K562 (cell line): Measurements from ENCODE around the gene TSPAN32.

ENCODE experiments used
- BCOR ChIP-seq: fragments of 450-650 bp; IDR thresholded peaks from 2 replicates; pipeline ENCODE4 v1.6.1; 2016
- BRCA1 ChIP-seq, 2 experiments: fragments of 450-650 bp in 1 of 2; sonication (generic) in 1 of 2; formaldehyde crosslinking in 1 of 2; IDR thresholded peaks; 2 replicates each; pipeline versions ENCODE4 v1.5.0 to v1.6.1; 2017 to 2020; ENCODE audit warnings: mild to moderate bottlenecking in 1 of 2, missing genetic modification reagents in 1 of 2
- E2F6 ChIP-seq, 2 experiments: IDR thresholded peaks; 2 replicates each; pipeline ENCODE4 v1.6.1; 2011; ENCODE audit warnings: borderline replicate concordance in 1 of 2, control low read depth in 1 of 2, low read depth in 1 of 2, low read length in 1 of 2, mild to moderate bottlenecking in 1 of 2, mixed read lengths in 1 of 2, moderate library complexity in 1 of 2; ENCODE audit not compliant: insufficient read depth in 1 of 2, insufficient read length in 1 of 2, poor library complexity in 1 of 2, severe bottlenecking in 1 of 2; ENCODE audit errors: extremely low read depth in 1 of 2
- ETV5 ChIP-seq: sonication (generic); formaldehyde crosslinking; IDR thresholded peaks from 2 replicates; pipeline ENCODE4 v1.4.0; 2020; ENCODE audit warnings: low read depth, mild to moderate bottlenecking, missing genetic modification reagents
- RAD51 ChIP-seq: fragments of 450-650 bp; IDR thresholded peaks from 2 replicates; pipeline ENCODE4 v1.7.1; 2016; ENCODE audit warnings: low read depth, mild to moderate bottlenecking, borderline replicate concordance
- SMAD3 ChIP-seq: fragments of 450-650 bp; formaldehyde crosslinking; conservative IDR thresholded peaks from 2 replicates; pipeline ENCODE4 v1.4.0; 2020; ENCODE audit warnings: mild to moderate bottlenecking
- ZNF512 ChIP-seq: IDR thresholded peaks from 2 replicates; pipeline ENCODE4 v1.6.1; 2016; ENCODE audit warnings: missing genetic modification characterization, missing compliant biosample characterization
- ZNF766 ChIP-seq: fragments of 200-800 bp; sonication (Bioruptor generic); conservative IDR thresholded peaks from 2 replicates; pipeline ENCODE4 v1.6.1; 2016; ENCODE audit warnings: missing genetic modification characterization, missing compliant biosample characterization
- TF ChIP-seq, protein P1 (sequence below): sonication (generic); formaldehyde crosslinking; IDR thresholded peaks from 2 replicates; pipeline ENCODE4 v1.8.1; 2023; ENCODE audit warnings: mild to moderate bottlenecking, missing genetic modification reagents

GRCh38 chr11:2303627-2304505 is 2.1 kb downstream of the TSPAN32 start:
- TF ChIP-seq RAD51 (no peak), ZNF512 (tag) (no peak), E2F6 (IDR thresholded peaks at IDR 0.05; ENCODE audit: borderline replicate concordance in 1 of 2, extremely low read depth in 1 of 2, insufficient read depth in 1 of 2, insufficient read length in 1 of 2, low read depth in 1 of 2, low read length in 1 of 2, poor library complexity in 1 of 2, severe bottlenecking in 1 of 2) (peak; percentile 15 to 17), SMAD3 (CRISPR knock-in tag) (peak; percentile 92), BCOR (peak; percentile 91), ETV5 (CRISPR knock-in tag) (peak; percentile 67; the same call in 1 of the 2 replicates), BRCA1 (IDR thresholded peaks at IDR 0.05) (no peak), BRCA1 (CRISPR knock-in tag; IDR thresholded peaks at IDR 0.05) (no peak), ZNF766 (CRISPR knock-in tag) (peak; percentile 94)
- TF ChIP-seq, protein P1, sequence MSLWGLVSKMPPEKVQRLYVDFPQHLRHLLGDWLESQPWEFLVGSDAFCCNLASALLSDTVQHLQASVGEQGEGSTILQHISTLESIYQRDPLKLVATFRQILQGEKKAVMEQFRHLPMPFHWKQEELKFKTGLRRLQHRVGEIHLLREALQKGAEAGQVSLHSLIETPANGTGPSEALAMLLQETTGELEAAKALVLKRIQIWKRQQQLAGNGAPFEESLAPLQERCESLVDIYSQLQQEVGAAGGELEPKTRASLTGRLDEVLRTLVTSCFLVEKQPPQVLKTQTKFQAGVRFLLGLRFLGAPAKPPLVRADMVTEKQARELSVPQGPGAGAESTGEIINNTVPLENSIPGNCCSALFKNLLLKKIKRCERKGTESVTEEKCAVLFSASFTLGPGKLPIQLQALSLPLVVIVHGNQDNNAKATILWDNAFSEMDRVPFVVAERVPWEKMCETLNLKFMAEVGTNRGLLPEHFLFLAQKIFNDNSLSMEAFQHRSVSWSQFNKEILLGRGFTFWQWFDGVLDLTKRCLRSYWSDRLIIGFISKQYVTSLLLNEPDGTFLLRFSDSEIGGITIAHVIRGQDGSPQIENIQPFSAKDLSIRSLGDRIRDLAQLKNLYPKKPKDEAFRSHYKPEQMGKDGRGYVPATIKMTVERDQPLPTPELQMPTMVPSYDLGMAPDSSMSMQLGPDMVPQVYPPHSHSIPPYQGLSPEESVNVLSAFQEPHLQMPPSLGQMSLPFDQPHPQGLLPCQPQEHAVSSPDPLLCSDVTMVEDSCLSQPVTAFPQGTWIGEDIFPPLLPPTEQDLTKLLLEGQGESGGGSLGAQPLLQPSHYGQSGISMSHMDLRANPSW (CRISPR knock-in tag): no peak
